Measurements from ENCODE around the gene KCNN1. TPM values are rescaled to one million over a fixed set of nuclear protein-coding genes. Genes with fewer than 3 reads are reported as not detected.

The KCNN1 gene
- total RNA-seq, 1 experiment from 2014 or later = 0.90 TPM

- in situ Hi-C loops (cut with HindIII; ENCODE audit: low pct_unique_long_range_greater_than_20kb, low sequenced_read_pairs) = no loop called here
- ChIA-PET CTCF (no interaction called here), POLR2A (no interaction called here)
- DNase-seq (ENCODE audit: low read depth, low spot score) (no peak), ATAC-seq (no peak)
- Histone ChIP-seq H3K27ac (ENCODE audit: low read length) (no peak overlapping the region; the same call in 1 of the 2 replicates), H3K27me3 (ENCODE audit: control insufficient read depth, insufficient read depth, low read length) (no peaks in the 10 kb centered on the region), H3K36me3 (ENCODE audit: control insufficient read depth, insufficient read depth, low read length) (no peaks in the 10 kb centered on the region), H3K4me3 (ENCODE audit: low read depth in 2 of 2, low read length in 2 of 2) (no peak overlapping the region), H3K4me1 (ENCODE audit: control insufficient read depth, insufficient read depth, low read length) (no peaks in the 10 kb centered on the region), H3K9me3 (ENCODE audit: control insufficient read depth, insufficient read depth, low read depth, low read length) (no peaks in the 10 kb centered on the region)
- no TSS peak for BruUV-seq (replicated peaks)
- no peak for TF ChIP-seq CTCF (IDR thresholded peaks at IDR 0.05)
- TF ChIP-seq, protein P1, sequence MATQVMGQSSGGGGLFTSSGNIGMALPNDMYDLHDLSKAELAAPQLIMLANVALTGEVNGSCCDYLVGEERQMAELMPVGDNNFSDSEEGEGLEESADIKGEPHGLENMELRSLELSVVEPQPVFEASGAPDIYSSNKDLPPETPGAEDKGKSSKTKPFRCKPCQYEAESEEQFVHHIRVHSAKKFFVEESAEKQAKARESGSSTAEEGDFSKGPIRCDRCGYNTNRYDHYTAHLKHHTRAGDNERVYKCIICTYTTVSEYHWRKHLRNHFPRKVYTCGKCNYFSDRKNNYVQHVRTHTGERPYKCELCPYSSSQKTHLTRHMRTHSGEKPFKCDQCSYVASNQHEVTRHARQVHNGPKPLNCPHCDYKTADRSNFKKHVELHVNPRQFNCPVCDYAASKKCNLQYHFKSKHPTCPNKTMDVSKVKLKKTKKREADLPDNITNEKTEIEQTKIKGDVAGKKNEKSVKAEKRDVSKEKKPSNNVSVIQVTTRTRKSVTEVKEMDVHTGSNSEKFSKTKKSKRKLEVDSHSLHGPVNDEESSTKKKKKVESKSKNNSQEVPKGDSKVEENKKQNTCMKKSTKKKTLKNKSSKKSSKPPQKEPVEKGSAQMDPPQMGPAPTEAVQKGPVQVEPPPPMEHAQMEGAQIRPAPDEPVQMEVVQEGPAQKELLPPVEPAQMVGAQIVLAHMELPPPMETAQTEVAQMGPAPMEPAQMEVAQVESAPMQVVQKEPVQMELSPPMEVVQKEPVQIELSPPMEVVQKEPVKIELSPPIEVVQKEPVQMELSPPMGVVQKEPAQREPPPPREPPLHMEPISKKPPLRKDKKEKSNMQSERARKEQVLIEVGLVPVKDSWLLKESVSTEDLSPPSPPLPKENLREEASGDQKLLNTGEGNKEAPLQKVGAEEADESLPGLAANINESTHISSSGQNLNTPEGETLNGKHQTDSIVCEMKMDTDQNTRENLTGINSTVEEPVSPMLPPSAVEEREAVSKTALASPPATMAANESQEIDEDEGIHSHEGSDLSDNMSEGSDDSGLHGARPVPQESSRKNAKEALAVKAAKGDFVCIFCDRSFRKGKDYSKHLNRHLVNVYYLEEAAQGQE (IDR thresholded peaks at IDR 0.05; ENCODE audit: insufficient read depth in 1 of 2, low read depth in 2 of 2, low read length in 1 of 2) = no peak
- TF ChIP-seq SIN3A (IDR thresholded peaks at IDR 0.05; ENCODE audit: borderline replicate concordance, insufficient read depth, low read depth, low read length) = no peak
- no peak for TF ChIP-seq TCF7L2 (IDR thresholded peaks at IDR 0.05; ENCODE audit: low read depth, low read length)
- TF ChIP-seq POLR2AphosphoS5 (IDR thresholded peaks at IDR 0.05; ENCODE audit: low read depth, low read length) = no peak
- intact Hi-C loops (cut with micrococcal nuclease; ENCODE audit: unreplicated experiment) = no loop called here
These were observed 44.8 kb upstream of the KCNN1 start for GRCh38 chr19:17922138-17922537.

- BruUV-seq (replicated peaks) = no TSS peak
- CTCF ChIA-PET = interaction anchor here (0.7 kb wide), 1 partner anchor 58 kb away, joined by 3 read pairs; no protein-coding TSS in a partner anchor
- TF ChIP-seq CTCF (IDR thresholded peaks at IDR 0.05) (no peak), POLR2AphosphoS5 (IDR thresholded peaks at IDR 0.05; ENCODE audit: low read depth, low read length) (no peak), TCF7L2 (IDR thresholded peaks at IDR 0.05; ENCODE audit: low read depth, low read length) (no peak), SIN3A (IDR thresholded peaks at IDR 0.05; ENCODE audit: borderline replicate concordance, insufficient read depth, low read depth, low read length) (no peak)
- TF ChIP-seq, protein P1 (IDR thresholded peaks at IDR 0.05; ENCODE audit: insufficient read depth in 1 of 2, low read depth in 2 of 2, low read length in 1 of 2) = no peak
- Histone ChIP-seq H3K4me1 (ENCODE audit: control insufficient read depth, insufficient read depth, low read length) (no peaks in the 10 kb centered on the region), H3K27me3 (ENCODE audit: control insufficient read depth, insufficient read depth, low read length) (no peaks in the 10 kb centered on the region), H3K27ac (ENCODE audit: low read length) (no peak overlapping the region), H3K36me3 (ENCODE audit: control insufficient read depth, insufficient read depth, low read length) (no peaks in the 10 kb centered on the region), H3K9me3 (ENCODE audit: control insufficient read depth, insufficient read depth, low read depth, low read length) (no peaks in the 10 kb centered on the region), H3K4me3 (ENCODE audit: low read depth in 2 of 2, low read length in 2 of 2) (no peak overlapping the region)
- in situ Hi-C loops (cut with HindIII; ENCODE audit: low pct_unique_long_range_greater_than_20kb, low sequenced_read_pairs) = no loop called here
- POLR2A ChIA-PET = no interaction called here
- DNase-seq (ENCODE audit: low read depth, low spot score) (no peak), ATAC-seq (no peak)
- intact Hi-C loops (cut with micrococcal nuclease; ENCODE audit: unreplicated experiment) = no loop called here
These were observed 40.9 kb upstream of the KCNN1 start for GRCh38 chr19:17926044-17926443.

All from Panc1 (cell line).